HepG2 (cell line): Measurements from ENCODE around the gene ANAPC1. TPM values are rescaled to one million over a fixed set of nuclear protein-coding genes. Genes with fewer than 3 reads are reported as not detected.
"Not testable (repeated sequence)": the region's sequence is repeated elsewhere in the genome, so short reads cannot be mapped to it uniquely, and the experiment has no call there.

ENCODE experiments used
- ATAC-seq: fragments of 200-7000 bp; cut with Tn5 transposase; 3 replicates; pipeline ENCODE4 v1.9.1; 2020; ENCODE audit warnings: mild to moderate bottlenecking, moderate library complexity
- BruUV-seq: library from RNA; stranded (reverse); fragments of 400-500 nt; replicated peaks from 2 replicates; lab custom pipeline; 2021; lab: Mats Ljungman, UMichigan
- CTCF ChIA-PET: fragments of 300-600 bp; formaldehyde crosslinking; extraction: SDS; loops from one replicate; lab custom pipeline; 2021; ENCODE audit warnings: low total read pairs, inconsistent platforms, low intra/inter-chr PET ratio; lab: Yijun Ruan, JAX
- POLR2A ChIA-PET: fragments of 350-600 bp; sonication (Branson Sonifier 250); formaldehyde crosslinking; loops from one replicate; lab custom pipeline; 2020; ENCODE audit warnings: antibody characterized with exemption, inconsistent platforms; lab: Yijun Ruan, JAX
- DNase-seq: peaks from one replicate; pipeline ENCODE4 v3.0.0-alpha.2; 2015; ENCODE audit warnings: low spot score
- FAIRE-seq: peaks from 3 replicates; lab custom pipeline; 2011; peaks lifted over from hg19 to GRCh38; lab: Jason Lieb, UNC
- H2AFZ ChIP-seq: one replicate; pipeline ENCODE4 v1.6.1; 2011; ENCODE audit warnings: low read length, inconsistent platforms
- H3K27ac ChIP-seq: fragments of 300-600 bp; 3 replicates; pipeline ENCODE4 v1.8.0; 2011; ENCODE audit warnings: mixed run types, mild to moderate bottlenecking, mixed read lengths, low read length, inconsistent platforms; ENCODE audit not compliant: insufficient read depth; ENCODE audit errors: extremely low read length
- H3K27me3 ChIP-seq, 2 experiments: fragments of 200-600 bp in 1 of 2; 2 replicates in 1 of 2; 3 replicates in 1 of 2; pipeline versions ENCODE4 v1.6.0 to v1.8.0; 2011; ENCODE audit warnings: low read length in 2 of 2, mild to moderate bottlenecking in 2 of 2, moderate library complexity in 2 of 2, inconsistent platforms in 1 of 2; ENCODE audit not compliant: insufficient read depth in 2 of 2, control insufficient read depth in 1 of 2
- H3K36me3 ChIP-seq, 2 experiments: fragments of 200-600 bp in 1 of 2; replicated peaks in 1 of 2; 2 replicates in 1 of 2; 3 replicates in 1 of 2; pipeline versions ENCODE4 v1.5.1 to v1.8.0; 2011; ENCODE audit warnings: low read length in 2 of 2, inconsistent platforms in 1 of 2; ENCODE audit not compliant: insufficient read depth in 2 of 2, control insufficient read depth in 1 of 2
- H3K4me1 ChIP-seq: 2 replicates; pipeline ENCODE4 v1.5.1; 2012; ENCODE audit warnings: low read length, inconsistent platforms; ENCODE audit not compliant: insufficient read depth
- H3K4me2 ChIP-seq: 2 replicates; pipeline ENCODE4 v1.6.0; 2011; ENCODE audit warnings: low read depth, low read length, inconsistent platforms
- H3K4me3 ChIP-seq, 3 experiments: fragments of 200-600 bp in 1 of 3; sonication (generic), shearing (Covaris generic) in 1 of 3; replicated peaks in 1 of 3; 2 replicates each; pipeline ENCODE4 v1.5.1; 2011 to 2016; ENCODE audit warnings: low read length in 3 of 3, inconsistent platforms in 2 of 3, low read depth in 2 of 3, mild to moderate bottlenecking in 2 of 3, control low read depth in 1 of 3, mixed read lengths in 1 of 3; ENCODE audit not compliant: insufficient read depth in 1 of 3
- H3K79me2 ChIP-seq: one replicate; pipeline ENCODE4 v1.6.1; 2011; ENCODE audit warnings: low read length, inconsistent platforms; ENCODE audit not compliant: insufficient read depth
- H3K9ac ChIP-seq: 2 replicates; pipeline ENCODE4 v1.6.0; 2011; ENCODE audit warnings: mild to moderate bottlenecking, low read depth, low read length, inconsistent platforms; ENCODE audit not compliant: insufficient read depth
- H3K9me3 ChIP-seq: 2 replicates; pipeline ENCODE4 v1.5.1; 2012; ENCODE audit warnings: mild to moderate bottlenecking, low read length
- H4K20me1 ChIP-seq: 2 replicates; pipeline ENCODE4 v1.6.0; 2011; ENCODE audit warnings: inconsistent platforms, mild to moderate bottlenecking, low read length, moderate library complexity; ENCODE audit not compliant: insufficient read depth
- ELF3 ChIP-seq: IDR thresholded peaks from 2 replicates; pipeline ENCODE4 v1.6.1; 2016; ENCODE audit warnings: missing genetic modification reagents, missing compliant biosample characterization
- FOXA3 ChIP-seq: IDR thresholded peaks from 2 replicates; pipeline ENCODE4 v1.6.1; 2016; ENCODE audit warnings: missing genetic modification reagents, missing compliant biosample characterization
- FOXO1 ChIP-seq: sonication (generic); formaldehyde crosslinking; IDR thresholded peaks from 2 replicates; pipeline ENCODE4 v1.4.0; 2020; ENCODE audit warnings: missing genetic modification reagents
- FOXP1 ChIP-seq, 2 experiments: fragments of 450-650 bp in 1 of 2; IDR thresholded peaks; 2 replicates each; pipeline ENCODE4 v1.6.1; 2017 to 2018; ENCODE audit warnings: antibody characterized with exemption in 1 of 2
- HNF1A ChIP-seq, 2 experiments: sonication (generic) in 1 of 2; formaldehyde crosslinking in 1 of 2; IDR thresholded peaks; 2 replicates each; pipeline versions ENCODE4 v1.4.0 to v1.6.1; 2016 to 2020; ENCODE audit warnings: borderline replicate concordance in 1 of 2, low read depth in 1 of 2, mild to moderate bottlenecking in 1 of 2, missing genetic modification reagents in 1 of 2
- HNF1B ChIP-seq: sonication (generic); formaldehyde crosslinking; IDR thresholded peaks from 2 replicates; pipeline ENCODE4 v1.5.1; 2020; ENCODE audit warnings: mild to moderate bottlenecking, moderate library complexity, missing genetic modification reagents
- ISL2 ChIP-seq: sonication (generic); formaldehyde crosslinking; IDR thresholded peaks from 2 replicates; pipeline ENCODE4 v1.5.0; 2020; ENCODE audit warnings: missing genetic modification reagents
- KAT8 ChIP-seq: IDR thresholded peaks from 2 replicates; pipeline ENCODE4 v1.6.1; 2016; ENCODE audit warnings: missing genetic modification reagents, missing compliant biosample characterization
- NFIC ChIP-seq: IDR thresholded peaks from 2 replicates; pipeline ENCODE4 v1.6.1; 2012; ENCODE audit warnings: mild to moderate bottlenecking, low read length, inconsistent platforms
- NFYB ChIP-seq: sonication (generic); formaldehyde crosslinking; IDR thresholded peaks from 2 replicates; pipeline ENCODE4 v1.4.0; 2020; ENCODE audit warnings: missing genetic modification reagents
- NR2F6 ChIP-seq, 2 experiments: IDR thresholded peaks; 2 replicates each; pipeline ENCODE4 v1.6.1; 2016; ENCODE audit warnings: antibody characterized with exemption in 1 of 2, mild to moderate bottlenecking in 1 of 2
- PITX1 ChIP-seq: sonication (generic); formaldehyde crosslinking; IDR thresholded peaks from 2 replicates; pipeline ENCODE4 v1.5.1; 2020; ENCODE audit warnings: mild to moderate bottlenecking, missing genetic modification reagents
- RCOR2 ChIP-seq: IDR thresholded peaks from 2 replicates; pipeline ENCODE4 v1.6.1; 2016; ENCODE audit warnings: missing biosample characterization, missing genetic modification reagents
- RXRB ChIP-seq: IDR thresholded peaks from 2 replicates; pipeline ENCODE4 v1.6.1; 2016; ENCODE audit warnings: borderline replicate concordance, missing genetic modification reagents, missing compliant biosample characterization
- SAP130 ChIP-seq: IDR thresholded peaks from 2 replicates; pipeline ENCODE4 v1.6.1; 2016; ENCODE audit warnings: low read depth
- SOX5 ChIP-seq: IDR thresholded peaks from 2 replicates; pipeline ENCODE4 v1.6.1; 2016; ENCODE audit warnings: borderline replicate concordance
- ZGPAT ChIP-seq: IDR thresholded peaks from 2 replicates; pipeline ENCODE4 v1.6.1; 2016; ENCODE audit warnings: mild to moderate bottlenecking
- ZNF652 ChIP-seq: IDR thresholded peaks from 2 replicates; pipeline ENCODE4 v1.6.1; 2016; ENCODE audit warnings: low read depth, borderline replicate concordance
- WGBS: methylation state at CpG from one replicate; pipeline ENCODE4 v1.1.6; 2017; ENCODE audit warnings: low lambda C conversion rate; 5-methylcytosine and 5-hydroxymethylcytosine counted together
- in situ Hi-C: cut with HindIII; loops from 2 replicates; pipeline ENCODE4 v1.10.0; 2017; ENCODE audit warnings: low pct_unique_long_range_greater_than_20kb; ENCODE audit not compliant: extremely low pct_ligation_motif_present
- intact Hi-C: fragments of 100-400 bp; cut with micrococcal nuclease; formaldehyde crosslinking; loops from one replicate; pipeline ENCODE4 v1.10.0; 2022; ENCODE audit not compliant: unreplicated experiment
- polyA plus RNA-seq, 8 experiments: library from polyadenylated mRNA; depleted of rRNA in 3 of 8; stranded (reverse) in 7 of 8; unstranded in 1 of 8; fragments of >200 nt; fragmentation: Illumina TruSeq in 4 of 8; extraction: Trizol in 4 of 8; gene quantifications; 2 replicates each; pipeline versions ENCODE4 v1.2.1 to v1.2.3, GENCODE V29; 2011 to 2016; ENCODE audit warnings: low read depth in 4 of 8, missing spikeins in 1 of 8, mixed read lengths in 1 of 8; ENCODE audit not compliant: insufficient read depth in 1 of 8
- total RNA-seq, 5 experiments: library from RNA; depleted of rRNA; stranded (reverse); fragments of >200 nt; fragmentation: Illumina TruSeq; extraction: Trizol; gene quantifications; 2 replicates each; pipeline ENCODE4 v1.2.3, GENCODE V29; 2016; ENCODE audit warnings: low read depth in 1 of 5

ANAPC1 gene
- total and polyA plus RNA-seq, 2 of the 13 experiments (the other 11 are each of a cell fraction or from before 2014, with no cell fraction given), result 50.0 to 89.7 TPM

GRCh38 chr2:111838992-111839391, 45.0 kb downstream of the ANAPC1 start (continued):
- peak; percentile 41; the same call in 1 of the 2 replicates for TF ChIP-seq ZGPAT (CRISPR knock-in tag)
- TF ChIP-seq RCOR2 (CRISPR knock-in tag), result peak; percentile 71; the same call in 1 of the 2 replicates
- peak; percentile 69; the same call in 1 of the 2 replicates for TF ChIP-seq ZNF652 (CRISPR knock-in tag)
- TF ChIP-seq FOXO1 (CRISPR knock-in tag), result peak; percentile 73; the same call in 1 of the 2 replicates
- peak; percentile 84 for TF ChIP-seq RXRB (CRISPR knock-in tag)
- TF ChIP-seq NR2F6 (IDR thresholded peaks at IDR 0.05), result 0 out of 2 replicates have a peak, but pooled peaks have one; percentile 33
- not testable (repeated sequence) for TF ChIP-seq NR2F6 (CRISPR knock-in tag; IDR thresholded peaks at IDR 0.05); FOXP1 (IDR thresholded peaks at IDR 0.05)
- 0 out of 2 replicates have a peak, but pooled peaks have one; percentile 39 for TF ChIP-seq PITX1
- TF ChIP-seq KAT8 (CRISPR knock-in tag), result 0 out of 2 replicates have a peak, but pooled peaks have one; percentile 17
- peak; percentile 74 for TF ChIP-seq ISL2 (CRISPR knock-in tag)
- TF ChIP-seq SOX5 (CRISPR knock-in tag), result peak; percentile 92
- TF ChIP-seq NFIC, result 0 out of 2 replicates have a peak, but pooled peaks have one; percentile 39
- TF ChIP-seq HNF1B (CRISPR knock-in tag), result peak; percentile 31; the same call in 1 of the 2 replicates
- TF ChIP-seq FOXA3 (CRISPR knock-in tag), result peak; percentile 52; the same call in 1 of the 2 replicates
- peak; percentile 42; the same call in 1 of the 2 replicates for TF ChIP-seq ELF3
- TF ChIP-seq HNF1A (IDR thresholded peaks at IDR 0.05; ENCODE audit: low read depth), result peak; percentile 77; the same call in 1 of the 2 replicates
- TF ChIP-seq HNF1A (CRISPR knock-in tag; IDR thresholded peaks at IDR 0.05; ENCODE audit: borderline replicate concordance), result peak; percentile 55; the same call in 1 of the 2 replicates
- peak; percentile 87 for TF ChIP-seq SAP130 (CRISPR knock-in tag)
- peak; percentile 41; the same call in 1 of the 2 replicates for TF ChIP-seq NFYB (CRISPR knock-in tag)
- TF ChIP-seq FOXP1 (CRISPR knock-in tag; IDR thresholded peaks at IDR 0.05), result peak; percentile 79

DNA sequence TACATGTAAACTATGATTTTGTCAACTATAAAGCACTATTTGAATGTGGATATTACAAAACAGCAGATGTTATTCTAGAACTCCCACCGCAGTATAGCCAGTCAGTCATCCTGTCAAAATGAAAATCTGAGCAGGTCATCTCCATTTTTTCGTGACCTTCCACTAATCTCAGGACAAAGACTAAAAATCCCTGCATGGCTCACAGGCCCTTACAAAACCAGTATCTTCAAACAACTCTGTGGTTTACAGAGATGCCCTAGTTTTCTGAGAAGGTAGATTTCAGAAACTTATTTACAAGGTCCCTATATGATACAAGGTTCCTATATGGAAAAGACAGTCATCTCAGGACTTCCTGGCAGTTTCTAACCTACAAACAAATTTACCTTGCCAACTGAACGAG, 49.8 kb downstream of the ANAPC1 start:
- in situ Hi-C loops, DNase-seq, intact Hi-C loops, POLR2A ChIA-PET, FAIRE-seq, CTCF ChIA-PET, H3K79me2 ChIP-seq, H3K9me3 ChIP-seq, H3K27ac ChIP-seq, H2AFZ ChIP-seq, H3K4me2 ChIP-seq, H3K27me3 ChIP-seq, BruUV-seq, ATAC-seq, H4K20me1 ChIP-seq, H3K4me3 ChIP-seq, H3K9ac ChIP-seq: not testable (repeated sequence)
- Histone ChIP-seq H3K4me1 (peaks cover 16% of the 10 kb centered on the region), H3K36me3 (peaks cover 10 to 38% of the 10 kb centered on the region in 2 experiments; a peak in 4 of 5 replicates)
- WGBS, result 99% methylated on average over 3 of the region's 3 CpGs
